ENCODE measurements around the gene LITAFD.

The LITAFD gene

GRCh38 chr16:8921347-8921984 is 39.3 kb downstream of the LITAFD start:
- Histone ChIP-seq H3K79me2 (ENCODE audit: control insufficient read depth, insufficient read depth, low read length, unreplicated experiment) (peaks cover 32% of the 10 kb centered on the region), H3K4me1 (ENCODE audit: control insufficient read depth, insufficient read depth, low read length, unreplicated experiment) (no peaks in the 10 kb centered on the region), H2AFZ (ENCODE audit: low read length, unreplicated experiment) (no peak overlapping the region), H3K4me3 (ENCODE audit: low read depth, low read length) (no peak overlapping the region), H3K27me3 (ENCODE audit: insufficient read depth, low read length) (no peaks in the 10 kb centered on the region), H3K27ac (ENCODE audit: low read depth, low read length) (no peak overlapping the region), H3K36me3 (ENCODE audit: insufficient read depth, low read length) (peaks cover 8% of the 10 kb centered on the region; the same call in 1 of the 2 replicates)

- Histone ChIP-seq H3K27ac (ENCODE audit: low read depth, low read length) (no peak overlapping the region), H2AFZ (ENCODE audit: low read length, unreplicated experiment) (no peak overlapping the region), H3K4me3 (ENCODE audit: low read depth, low read length) (no peak overlapping the region), H3K4me1 (ENCODE audit: control insufficient read depth, insufficient read depth, low read length, unreplicated experiment) (no peaks in the 10 kb centered on the region), H3K79me2 (ENCODE audit: control insufficient read depth, insufficient read depth, low read length, unreplicated experiment) (peaks cover 46% of the 10 kb centered on the region), H3K36me3 (ENCODE audit: insufficient read depth, low read length) (peaks cover 8% of the 10 kb centered on the region; the same call in 1 of the 2 replicates), H3K27me3 (ENCODE audit: insufficient read depth, low read length) (no peaks in the 10 kb centered on the region)
Observed at GRCh38 chr16:8923199-8923598, 41.0 kb downstream of the LITAFD start.

- H3K79me2 ChIP-seq (ENCODE audit: control insufficient read depth, insufficient read depth, low read length, unreplicated experiment): peaks cover 56% of the 10 kb centered on the region
- H3K27me3 ChIP-seq (ENCODE audit: insufficient read depth, low read length): no peaks in the 10 kb centered on the region
- H3K4me3 ChIP-seq (ENCODE audit: low read depth, low read length): no peak overlapping the region
- no peak overlapping the region for H3K27ac ChIP-seq (ENCODE audit: low read depth, low read length)
- H3K36me3 ChIP-seq (ENCODE audit: insufficient read depth, low read length): peaks cover 11% of the 10 kb centered on the region
- H2AFZ ChIP-seq (ENCODE audit: low read length, unreplicated experiment): no peak overlapping the region
- H3K4me1 ChIP-seq (ENCODE audit: control insufficient read depth, insufficient read depth, low read length, unreplicated experiment): no peaks in the 10 kb centered on the region
Observed at GRCh38 chr16:8924214-8924613, 42.1 kb downstream of the LITAFD start.

- Histone ChIP-seq H2AFZ (ENCODE audit: low read length, unreplicated experiment) (no peak overlapping the region), H3K4me1 (ENCODE audit: control insufficient read depth, insufficient read depth, low read length, unreplicated experiment) (no peaks in the 10 kb centered on the region), H3K4me3 (ENCODE audit: low read depth, low read length) (no peak overlapping the region), H3K27me3 (ENCODE audit: insufficient read depth, low read length) (no peaks in the 10 kb centered on the region), H3K27ac (ENCODE audit: low read depth, low read length) (no peak overlapping the region), H3K79me2 (ENCODE audit: control insufficient read depth, insufficient read depth, low read length, unreplicated experiment) (peaks cover 68% of the 10 kb centered on the region), H3K36me3 (ENCODE audit: insufficient read depth, low read length) (peaks cover 20% of the 10 kb centered on the region)
Observed at GRCh38 chr16:8925455-8925854, 43.3 kb downstream of the LITAFD start.

GRCh38 chr16:8926827-8927226 is 44.7 kb downstream of the LITAFD start:
- no peaks in the 10 kb centered on the region for H3K4me1 ChIP-seq (ENCODE audit: control insufficient read depth, insufficient read depth, low read length, unreplicated experiment)
- H3K36me3 ChIP-seq (ENCODE audit: insufficient read depth, low read length): peaks cover 20% of the 10 kb centered on the region
- no peaks in the 10 kb centered on the region for H3K27me3 ChIP-seq (ENCODE audit: insufficient read depth, low read length)
- no peak overlapping the region for H2AFZ ChIP-seq (ENCODE audit: low read length, unreplicated experiment)
- H3K27ac ChIP-seq (ENCODE audit: low read depth, low read length): no peak overlapping the region
- peaks cover 82% of the 10 kb centered on the region for H3K79me2 ChIP-seq (ENCODE audit: control insufficient read depth, insufficient read depth, low read length, unreplicated experiment)
- no peak overlapping the region for H3K4me3 ChIP-seq (ENCODE audit: low read depth, low read length)

- Histone ChIP-seq H3K27ac (ENCODE audit: low read depth, low read length) (no peak overlapping the region), H2AFZ (ENCODE audit: low read length, unreplicated experiment) (no peak overlapping the region), H3K79me2 (ENCODE audit: control insufficient read depth, insufficient read depth, low read length, unreplicated experiment) (peaks cover 92% of the 10 kb centered on the region), H3K4me1 (ENCODE audit: control insufficient read depth, insufficient read depth, low read length, unreplicated experiment) (no peaks in the 10 kb centered on the region), H3K4me3 (ENCODE audit: low read depth, low read length) (no peak overlapping the region), H3K36me3 (ENCODE audit: insufficient read depth, low read length) (peaks cover 11% of the 10 kb centered on the region), H3K27me3 (ENCODE audit: insufficient read depth, low read length) (no peaks in the 10 kb centered on the region)
Observed at GRCh38 chr16:8928467-8928957, 46.4 kb downstream of the LITAFD start.

GRCh38 chr16:8929086-8929748 is 47.1 kb downstream of the LITAFD start:
- no peaks in the 10 kb centered on the region for H3K27me3 ChIP-seq (ENCODE audit: insufficient read depth, low read length)
- H3K27ac ChIP-seq (ENCODE audit: low read depth, low read length): no peak overlapping the region
- peaks cover 91% of the 10 kb centered on the region for H3K79me2 ChIP-seq (ENCODE audit: control insufficient read depth, insufficient read depth, low read length, unreplicated experiment)
- no peak overlapping the region for H2AFZ ChIP-seq (ENCODE audit: low read length, unreplicated experiment)
- no peak overlapping the region for H3K4me3 ChIP-seq (ENCODE audit: low read depth, low read length)
- H3K4me1 ChIP-seq (ENCODE audit: control insufficient read depth, insufficient read depth, low read length, unreplicated experiment): no peaks in the 10 kb centered on the region
- peaks cover 11% of the 10 kb centered on the region for H3K36me3 ChIP-seq (ENCODE audit: insufficient read depth, low read length)

GRCh38 chr16:8931859-8932258 is 49.7 kb downstream of the LITAFD start:
- Histone ChIP-seq H2AFZ (ENCODE audit: low read length, unreplicated experiment) (no peak overlapping the region), H3K4me1 (ENCODE audit: control insufficient read depth, insufficient read depth, low read length, unreplicated experiment) (no peaks in the 10 kb centered on the region), H3K36me3 (ENCODE audit: insufficient read depth, low read length) (peaks cover 11% of the 10 kb centered on the region), H3K27ac (ENCODE audit: low read depth, low read length) (no peak overlapping the region), H3K79me2 (ENCODE audit: control insufficient read depth, insufficient read depth, low read length, unreplicated experiment) (peaks cover 95% of the 10 kb centered on the region), H3K4me3 (ENCODE audit: low read depth, low read length) (no peak overlapping the region), H3K27me3 (ENCODE audit: insufficient read depth, low read length) (no peaks in the 10 kb centered on the region)

GRCh38 chr16:8934601-8935000 is 52.5 kb downstream of the LITAFD start:
- Histone ChIP-seq H2AFZ (ENCODE audit: low read length, unreplicated experiment) (no peak overlapping the region), H3K4me1 (ENCODE audit: control insufficient read depth, insufficient read depth, low read length, unreplicated experiment) (no peaks in the 10 kb centered on the region), H3K4me3 (ENCODE audit: low read depth, low read length) (no peak overlapping the region), H3K27ac (ENCODE audit: low read depth, low read length) (no peak overlapping the region), H3K27me3 (ENCODE audit: insufficient read depth, low read length) (no peaks in the 10 kb centered on the region), H3K36me3 (ENCODE audit: insufficient read depth, low read length) (peaks cover 5% of the 10 kb centered on the region), H3K79me2 (ENCODE audit: control insufficient read depth, insufficient read depth, low read length, unreplicated experiment) (peaks cover 96% of the 10 kb centered on the region)
